ENCODE measurements around the gene ZDHHC11B. TPM values are rescaled to one million over a fixed set of nuclear protein-coding genes. Genes with fewer than 3 reads are reported as not detected.

The ZDHHC11B gene
- total and polyA plus RNA-seq, 2 of the 13 experiments (the other 11 are each of a cell fraction or from before 2014, with no cell fraction given) = 0.11 to 0.12 TPM

DNA sequence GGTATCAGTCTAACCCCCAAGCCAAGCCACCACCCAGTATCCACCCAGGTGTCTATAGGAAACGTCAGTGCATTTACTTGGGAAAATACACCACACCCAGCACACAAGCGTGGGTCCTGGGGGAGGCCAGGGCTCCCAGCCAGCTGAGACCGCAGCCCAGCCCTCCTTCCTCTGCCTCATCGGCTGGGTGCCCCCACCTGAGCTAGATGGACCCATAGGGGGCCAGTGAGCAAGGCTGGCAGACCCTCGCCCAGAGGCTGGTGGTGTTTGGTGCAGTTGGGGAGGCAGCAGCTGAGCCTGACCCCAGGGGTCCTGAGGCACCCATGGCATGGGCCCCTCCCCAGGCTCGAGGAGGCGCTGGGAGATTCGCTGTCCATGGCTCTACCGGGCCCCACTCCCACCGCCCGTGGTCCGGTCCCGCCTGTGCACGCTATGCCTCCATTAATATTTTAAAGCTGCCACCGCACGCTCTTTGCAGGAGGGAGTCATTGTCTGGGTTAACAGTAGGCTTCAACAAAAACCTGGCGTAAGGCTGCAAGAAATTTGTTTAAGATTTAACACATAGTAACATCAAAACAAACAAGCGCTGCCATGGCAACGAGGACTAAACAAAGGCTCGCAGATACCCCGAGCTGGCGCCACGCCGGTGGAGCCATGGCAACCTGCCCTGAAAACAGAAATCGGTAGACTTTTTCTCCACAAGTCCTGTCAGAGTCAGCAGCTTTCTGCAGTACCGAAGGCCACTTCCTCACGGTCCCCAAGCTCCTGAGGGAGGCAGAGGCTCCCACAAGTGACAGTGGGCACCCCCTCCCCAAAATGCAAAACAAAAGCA, 112.0 kb downstream of the ZDHHC11B start (continued):
- TF ChIP-seq, protein P1, sequence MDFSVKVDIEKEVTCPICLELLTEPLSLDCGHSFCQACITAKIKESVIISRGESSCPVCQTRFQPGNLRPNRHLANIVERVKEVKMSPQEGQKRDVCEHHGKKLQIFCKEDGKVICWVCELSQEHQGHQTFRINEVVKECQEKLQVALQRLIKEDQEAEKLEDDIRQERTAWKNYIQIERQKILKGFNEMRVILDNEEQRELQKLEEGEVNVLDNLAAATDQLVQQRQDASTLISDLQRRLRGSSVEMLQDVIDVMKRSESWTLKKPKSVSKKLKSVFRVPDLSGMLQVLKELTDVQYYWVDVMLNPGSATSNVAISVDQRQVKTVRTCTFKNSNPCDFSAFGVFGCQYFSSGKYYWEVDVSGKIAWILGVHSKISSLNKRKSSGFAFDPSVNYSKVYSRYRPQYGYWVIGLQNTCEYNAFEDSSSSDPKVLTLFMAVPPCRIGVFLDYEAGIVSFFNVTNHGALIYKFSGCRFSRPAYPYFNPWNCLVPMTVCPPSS (IDR thresholded peaks at IDR 0.05) = no peak
- TF ChIP-seq, protein P2, sequence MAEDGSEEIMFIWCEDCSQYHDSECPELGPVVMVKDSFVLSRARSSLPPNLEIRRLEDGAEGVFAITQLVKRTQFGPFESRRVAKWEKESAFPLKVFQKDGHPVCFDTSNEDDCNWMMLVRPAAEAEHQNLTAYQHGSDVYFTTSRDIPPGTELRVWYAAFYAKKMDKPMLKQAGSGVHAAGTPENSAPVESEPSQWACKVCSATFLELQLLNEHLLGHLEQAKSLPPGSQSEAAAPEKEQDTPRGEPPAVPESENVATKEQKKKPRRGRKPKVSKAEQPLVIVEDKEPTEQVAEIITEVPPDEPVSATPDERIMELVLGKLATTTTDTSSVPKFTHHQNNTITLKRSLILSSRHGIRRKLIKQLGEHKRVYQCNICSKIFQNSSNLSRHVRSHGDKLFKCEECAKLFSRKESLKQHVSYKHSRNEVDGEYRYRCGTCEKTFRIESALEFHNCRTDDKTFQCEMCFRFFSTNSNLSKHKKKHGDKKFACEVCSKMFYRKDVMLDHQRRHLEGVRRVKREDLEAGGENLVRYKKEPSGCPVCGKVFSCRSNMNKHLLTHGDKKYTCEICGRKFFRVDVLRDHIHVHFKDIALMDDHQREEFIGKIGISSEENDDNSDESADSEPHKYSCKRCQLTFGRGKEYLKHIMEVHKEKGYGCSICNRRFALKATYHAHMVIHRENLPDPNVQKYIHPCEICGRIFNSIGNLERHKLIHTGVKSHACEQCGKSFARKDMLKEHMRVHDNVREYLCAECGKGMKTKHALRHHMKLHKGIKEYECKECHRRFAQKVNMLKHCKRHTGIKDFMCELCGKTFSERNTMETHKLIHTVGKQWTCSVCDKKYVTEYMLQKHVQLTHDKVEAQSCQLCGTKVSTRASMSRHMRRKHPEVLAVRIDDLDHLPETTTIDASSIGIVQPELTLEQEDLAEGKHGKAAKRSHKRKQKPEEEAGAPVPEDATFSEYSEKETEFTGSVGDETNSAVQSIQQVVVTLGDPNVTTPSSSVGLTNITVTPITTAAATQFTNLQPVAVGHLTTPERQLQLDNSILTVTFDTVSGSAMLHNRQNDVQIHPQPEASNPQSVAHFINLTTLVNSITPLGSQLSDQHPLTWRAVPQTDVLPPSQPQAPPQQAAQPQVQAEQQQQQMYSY (CRISPR knock-in tag; IDR thresholded peaks at IDR 0.05) = 0 out of 2 replicates have a peak, but pooled peaks have one; percentile 38
- TF ChIP-seq FOXK2 (IDR thresholded peaks at IDR 0.05) (no peak), SOX6 (IDR thresholded peaks at IDR 0.05) (no peak), SOX6 (CRISPR knock-in tag; IDR thresholded peaks at IDR 0.05) (no peak), RFX3 (CRISPR knock-in tag; IDR thresholded peaks at IDR 0.05) (peak; percentile 85), U2AF2 (IDR thresholded peaks at IDR 0.05; ENCODE audit: low read depth, low read length) (peak; percentile 75; the same call in 1 of the 2 replicates), NR2F6 (IDR thresholded peaks at IDR 0.05) (no peak), NR2F6 (CRISPR knock-in tag; IDR thresholded peaks at IDR 0.05) (no peak), ZNF569 (CRISPR knock-in tag; IDR thresholded peaks at IDR 0.05; ENCODE audit: borderline replicate concordance) (no peak), ZNF547 (CRISPR knock-in tag; IDR thresholded peaks at IDR 0.05) (no peak), MEIS1 (CRISPR knock-in tag; IDR thresholded peaks at IDR 0.05; ENCODE audit: borderline replicate concordance) (no peak), ZNF3 (CRISPR knock-in tag; IDR thresholded peaks at IDR 0.05) (no peak)
- TF ChIP-seq, protein P3, sequence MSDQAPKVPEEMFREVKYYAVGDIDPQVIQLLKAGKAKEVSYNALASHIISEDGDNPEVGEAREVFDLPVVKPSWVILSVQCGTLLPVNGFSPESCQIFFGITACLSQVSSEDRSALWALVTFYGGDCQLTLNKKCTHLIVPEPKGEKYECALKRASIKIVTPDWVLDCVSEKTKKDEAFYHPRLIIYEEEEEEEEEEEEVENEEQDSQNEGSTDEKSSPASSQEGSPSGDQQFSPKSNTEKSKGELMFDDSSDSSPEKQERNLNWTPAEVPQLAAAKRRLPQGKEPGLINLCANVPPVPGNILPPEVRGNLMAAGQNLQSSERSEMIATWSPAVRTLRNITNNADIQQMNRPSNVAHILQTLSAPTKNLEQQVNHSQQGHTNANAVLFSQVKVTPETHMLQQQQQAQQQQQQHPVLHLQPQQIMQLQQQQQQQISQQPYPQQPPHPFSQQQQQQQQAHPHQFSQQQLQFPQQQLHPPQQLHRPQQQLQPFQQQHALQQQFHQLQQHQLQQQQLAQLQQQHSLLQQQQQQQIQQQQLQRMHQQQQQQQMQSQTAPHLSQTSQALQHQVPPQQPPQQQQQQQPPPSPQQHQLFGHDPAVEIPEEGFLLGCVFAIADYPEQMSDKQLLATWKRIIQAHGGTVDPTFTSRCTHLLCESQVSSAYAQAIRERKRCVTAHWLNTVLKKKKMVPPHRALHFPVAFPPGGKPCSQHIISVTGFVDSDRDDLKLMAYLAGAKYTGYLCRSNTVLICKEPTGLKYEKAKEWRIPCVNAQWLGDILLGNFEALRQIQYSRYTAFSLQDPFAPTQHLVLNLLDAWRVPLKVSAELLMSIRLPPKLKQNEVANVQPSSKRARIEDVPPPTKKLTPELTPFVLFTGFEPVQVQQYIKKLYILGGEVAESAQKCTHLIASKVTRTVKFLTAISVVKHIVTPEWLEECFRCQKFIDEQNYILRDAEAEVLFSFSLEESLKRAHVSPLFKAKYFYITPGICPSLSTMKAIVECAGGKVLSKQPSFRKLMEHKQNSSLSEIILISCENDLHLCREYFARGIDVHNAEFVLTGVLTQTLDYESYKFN (CRISPR knock-in tag; conservative IDR thresholded peaks at IDR 0.05) = no peak
- TF ChIP-seq, protein P4, sequence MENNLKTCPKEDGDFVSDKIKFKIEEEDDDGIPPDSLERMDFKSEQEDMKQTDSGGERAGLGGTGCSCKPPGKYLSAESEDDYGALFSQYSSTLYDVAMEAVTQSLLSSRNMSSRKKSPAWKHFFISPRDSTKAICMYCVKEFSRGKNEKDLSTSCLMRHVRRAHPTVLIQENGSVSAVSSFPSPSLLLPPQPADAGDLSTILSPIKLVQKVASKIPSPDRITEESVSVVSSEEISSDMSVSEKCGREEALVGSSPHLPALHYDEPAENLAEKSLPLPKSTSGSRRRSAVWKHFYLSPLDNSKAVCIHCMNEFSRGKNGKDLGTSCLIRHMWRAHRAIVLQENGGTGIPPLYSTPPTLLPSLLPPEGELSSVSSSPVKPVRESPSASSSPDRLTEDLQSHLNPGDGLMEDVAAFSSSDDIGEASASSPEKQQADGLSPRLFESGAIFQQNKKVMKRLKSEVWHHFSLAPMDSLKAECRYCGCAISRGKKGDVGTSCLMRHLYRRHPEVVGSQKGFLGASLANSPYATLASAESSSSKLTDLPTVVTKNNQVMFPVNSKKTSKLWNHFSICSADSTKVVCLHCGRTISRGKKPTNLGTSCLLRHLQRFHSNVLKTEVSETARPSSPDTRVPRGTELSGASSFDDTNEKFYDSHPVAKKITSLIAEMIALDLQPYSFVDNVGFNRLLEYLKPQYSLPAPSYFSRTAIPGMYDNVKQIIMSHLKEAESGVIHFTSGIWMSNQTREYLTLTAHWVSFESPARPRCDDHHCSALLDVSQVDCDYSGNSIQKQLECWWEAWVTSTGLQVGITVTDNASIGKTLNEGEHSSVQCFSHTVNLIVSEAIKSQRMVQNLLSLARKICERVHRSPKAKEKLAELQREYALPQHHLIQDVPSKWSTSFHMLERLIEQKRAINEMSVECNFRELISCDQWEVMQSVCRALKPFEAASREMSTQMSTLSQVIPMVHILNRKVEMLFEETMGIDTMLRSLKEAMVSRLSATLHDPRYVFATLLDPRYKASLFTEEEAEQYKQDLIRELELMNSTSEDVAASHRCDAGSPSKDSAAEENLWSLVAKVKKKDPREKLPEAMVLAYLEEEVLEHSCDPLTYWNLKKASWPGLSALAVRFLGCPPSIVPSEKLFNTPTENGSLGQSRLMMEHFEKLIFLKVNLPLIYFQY (CRISPR knock-in tag; IDR thresholded peaks at IDR 0.05; ENCODE audit: borderline replicate concordance) = no peak
- TF ChIP-seq, protein P5, sequence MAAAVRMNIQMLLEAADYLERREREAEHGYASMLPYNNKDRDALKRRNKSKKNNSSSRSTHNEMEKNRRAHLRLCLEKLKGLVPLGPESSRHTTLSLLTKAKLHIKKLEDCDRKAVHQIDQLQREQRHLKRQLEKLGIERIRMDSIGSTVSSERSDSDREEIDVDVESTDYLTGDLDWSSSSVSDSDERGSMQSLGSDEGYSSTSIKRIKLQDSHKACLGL (CRISPR knock-in tag; IDR thresholded peaks at IDR 0.05) = no peak
